Measurements from ENCODE around the gene UNC93B1.

- TF ChIP-seq CTCF (IDR thresholded peaks at IDR 0.05; ENCODE audit: insufficient read depth, low read length) = no peak
- no peak for TF ChIP-seq REST (IDR thresholded peaks at IDR 0.05; ENCODE audit: insufficient replicate concordance, low read depth)
- no peak for TF ChIP-seq SPI1 (IDR thresholded peaks at IDR 0.05; ENCODE audit: borderline replicate concordance, low read depth)
- no peak for TF ChIP-seq GABPA (IDR thresholded peaks at IDR 0.05; ENCODE audit: low read depth)
- TF ChIP-seq POLR2AphosphoS5 (IDR thresholded peaks at IDR 0.05; ENCODE audit: low read depth) = no peak
Observed at GRCh38 chr11:68018730-68019190, 14.9 kb upstream of the UNC93B1 start.

All from HL-60 (cell line).